WTC11 (cell line): ENCODE measurements around the gene FERMT3. TPM values are rescaled to one million over a fixed set of nuclear protein-coding genes. Genes with fewer than 3 reads are reported as not detected.
A peak's percentile ranks its signal among the peaks of the same experiment; 100 is the strongest.

Experiments
- ATAC-seq: fragments of 200-7000 bp; cut with Tn5 transposase; 2 replicates; pipeline ENCODE4 v1.10.0; 2021; ENCODE audit warnings: mild to moderate bottlenecking, moderate library complexity
- CTCF ChIA-PET: fragments of 300-600 bp; sonication (Branson Sonifier 250); formaldehyde crosslinking; loops from one replicate; lab custom pipeline; 2021; ENCODE audit warnings: antibody characterized with exemption; lab: Charles Lee
- POLR2A ChIA-PET: fragments of 350-600 bp; sonication (Branson Sonifier 250); formaldehyde crosslinking; loops from one replicate; lab custom pipeline; 2021; ENCODE audit warnings: antibody characterized with exemption; lab: Charles Lee
- DNase-seq: peaks from one replicate; pipeline ENCODE4 v3.0.0; 2021; ENCODE audit warnings: low spot score
- H3K27ac Mint-ChIP-seq: 2 replicates; pipeline ENCODE4 v1.8.0; 2021; ENCODE audit warnings: mixed read lengths
- H3K27me3 Mint-ChIP-seq: 2 replicates; pipeline ENCODE4 v1.8.0; 2021; ENCODE audit warnings: low read depth, mild to moderate bottlenecking, moderate library complexity, mixed read lengths
- H3K36me3 Mint-ChIP-seq: 2 replicates; pipeline ENCODE4 v1.8.0; 2021; ENCODE audit warnings: mixed read lengths
- H3K4me1 Mint-ChIP-seq: 2 replicates; pipeline ENCODE4 v1.8.0; 2022; ENCODE audit warnings: mixed read lengths
- H3K4me3 Mint-ChIP-seq: 2 replicates; pipeline ENCODE4 v1.8.0; 2021; ENCODE audit warnings: mild to moderate bottlenecking, moderate library complexity, mixed read lengths
- H3K9me3 Mint-ChIP-seq: 2 replicates; pipeline ENCODE4 v1.8.0; 2021; ENCODE audit warnings: mixed read lengths
- CBFB ChIP-seq: sonication (generic); formaldehyde crosslinking; IDR thresholded peaks from 2 replicates; pipeline ENCODE4 v1.8.1; 2022; ENCODE audit warnings: mild to moderate bottlenecking, low read depth, missing genetic modification reagents
- ETV6 ChIP-seq: sonication (generic); formaldehyde crosslinking; IDR thresholded peaks from 2 replicates; pipeline ENCODE4 v1.8.1; 2022; ENCODE audit warnings: mild to moderate bottlenecking, missing genetic modification reagents
- GABPB1 ChIP-seq: sonication (generic); formaldehyde crosslinking; IDR thresholded peaks from 2 replicates; pipeline ENCODE4 v1.8.1; 2023; ENCODE audit warnings: mild to moderate bottlenecking, missing genetic modification reagents
- HMGA2 ChIP-seq: fragments of 250-450 bp; sonication (Bioruptor Pico); IDR thresholded peaks from 2 replicates; pipeline ENCODE4 v1.4.0; 2021; ENCODE audit warnings: mild to moderate bottlenecking, moderate library complexity
- IRF2 ChIP-seq: sonication (generic); formaldehyde crosslinking; IDR thresholded peaks from 2 replicates; pipeline ENCODE4 v1.8.0; 2022; ENCODE audit warnings: low read depth, missing genetic modification reagents, borderline replicate concordance
- JAZF1 ChIP-seq: fragments of 250-450 bp; sonication (Bioruptor Pico); IDR thresholded peaks from 2 replicates; pipeline ENCODE4 v1.9.0; 2021; ENCODE audit warnings: moderate library complexity, mild to moderate bottlenecking, inconsistent platforms
- NFATC4 ChIP-seq: fragments of 250-450 bp; sonication (Bioruptor Pico); IDR thresholded peaks from 2 replicates; pipeline ENCODE4 v1.9.0; 2021; ENCODE audit warnings: mild to moderate bottlenecking
- TEAD4 ChIP-seq: sonication (generic); formaldehyde crosslinking; IDR thresholded peaks from 2 replicates; pipeline ENCODE4 v1.8.0; 2022; ENCODE audit warnings: mild to moderate bottlenecking, missing genetic modification reagents
- ZNF121 ChIP-seq: sonication (generic); formaldehyde crosslinking; IDR thresholded peaks from 2 replicates; pipeline ENCODE4 v1.8.0; 2023; ENCODE audit warnings: missing genetic modification reagents
- ZNF423 ChIP-seq: fragments of 250-450 bp; sonication (Bioruptor Pico); IDR thresholded peaks from 2 replicates; pipeline ENCODE4 v2.1.2; 2022; ENCODE audit warnings: mild to moderate bottlenecking, moderate library complexity
- total RNA-seq: library from RNA; stranded (reverse); gene quantifications from 3 replicates; pipeline ENCODE4 v1.2.3, GENCODE V29; 2021
- TF ChIP-seq, protein P1 (sequence below): sonication (generic); formaldehyde crosslinking; IDR thresholded peaks from 2 replicates; pipeline ENCODE4 v1.8.1; 2023; ENCODE audit warnings: mild to moderate bottlenecking, moderate library complexity, missing genetic modification reagents
- TF ChIP-seq, protein P2 (sequence below): sonication (generic); formaldehyde crosslinking; IDR thresholded peaks from 2 replicates; pipeline ENCODE4 v1.8.0; 2022; ENCODE audit warnings: mild to moderate bottlenecking, missing genetic modification reagents
- TF ChIP-seq, protein P3 (sequence below): sonication (generic); formaldehyde crosslinking; IDR thresholded peaks from 2 replicates; pipeline ENCODE4 v1.8.0; 2022; ENCODE audit warnings: mild to moderate bottlenecking, missing genetic modification reagents
- TF ChIP-seq, protein P4 (sequence below): fragments of 250-450 bp; sonication (Bioruptor Pico); IDR thresholded peaks from 2 replicates; pipeline ENCODE4 v1.9.0; 2021; ENCODE audit warnings: mild to moderate bottlenecking

FERMT3 gene
- total RNA-seq, 1 experiment from 2014 or later, result 3.8 TPM

DNA sequence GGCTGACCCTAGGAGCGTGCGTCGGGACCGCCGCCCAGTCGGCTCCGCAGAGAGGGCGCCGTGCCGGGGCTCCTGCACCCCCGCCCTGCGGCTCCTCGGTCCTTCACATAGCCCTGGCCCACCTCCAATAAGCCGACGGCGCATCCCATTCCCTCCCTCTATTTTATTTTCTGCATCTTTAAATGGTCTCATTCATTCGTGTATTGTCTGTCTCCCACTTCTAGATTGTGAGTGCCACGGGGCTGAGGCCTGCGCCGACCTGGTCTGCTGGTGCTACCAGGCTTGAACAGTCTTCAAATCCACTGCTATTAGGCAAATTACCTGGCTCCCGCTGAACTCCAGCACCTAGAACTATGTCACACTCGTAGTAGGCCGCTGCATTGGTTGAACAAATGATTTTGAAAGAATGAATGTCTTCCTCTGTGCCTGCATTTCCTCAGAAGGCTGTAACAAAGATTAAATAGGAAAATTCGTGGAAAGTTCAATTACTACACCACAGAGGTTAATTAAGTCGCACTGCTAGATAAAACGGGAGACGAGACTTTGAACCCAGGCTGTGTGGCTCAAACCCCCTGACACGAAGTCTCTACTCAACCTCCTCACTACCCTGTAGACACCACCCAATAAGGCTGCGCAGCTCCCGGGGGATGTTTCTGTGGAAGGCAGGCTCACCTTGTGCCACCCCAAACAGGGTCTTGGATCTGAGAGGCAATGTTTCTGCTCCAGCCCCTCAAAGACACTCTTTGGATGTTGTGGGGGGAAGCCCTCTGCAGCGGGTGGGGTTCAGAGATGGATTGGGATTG is 41.4 kb downstream of the FERMT3 start:
- H3K27ac Mint-ChIP-seq, result peak overlapping the region; percentile 93
- no peaks in the 10 kb centered on the region for H3K27me3 Mint-ChIP-seq
- H3K36me3 Mint-ChIP-seq, result peaks cover 8% of the 10 kb centered on the region
- peak overlapping the region; percentile 88 for H3K4me3 Mint-ChIP-seq
- DNase-seq, result no peak
- no peak for ATAC-seq
- POLR2A ChIA-PET, result interaction anchor here (1.0 to 1.5 kb wide), 5 partner anchors 20 to 329 kb away, joined by 3 to 6 read pairs (median 4); partner anchors contain the start of genes NUDT22 and TRPT1
- TF ChIP-seq, protein P1, sequence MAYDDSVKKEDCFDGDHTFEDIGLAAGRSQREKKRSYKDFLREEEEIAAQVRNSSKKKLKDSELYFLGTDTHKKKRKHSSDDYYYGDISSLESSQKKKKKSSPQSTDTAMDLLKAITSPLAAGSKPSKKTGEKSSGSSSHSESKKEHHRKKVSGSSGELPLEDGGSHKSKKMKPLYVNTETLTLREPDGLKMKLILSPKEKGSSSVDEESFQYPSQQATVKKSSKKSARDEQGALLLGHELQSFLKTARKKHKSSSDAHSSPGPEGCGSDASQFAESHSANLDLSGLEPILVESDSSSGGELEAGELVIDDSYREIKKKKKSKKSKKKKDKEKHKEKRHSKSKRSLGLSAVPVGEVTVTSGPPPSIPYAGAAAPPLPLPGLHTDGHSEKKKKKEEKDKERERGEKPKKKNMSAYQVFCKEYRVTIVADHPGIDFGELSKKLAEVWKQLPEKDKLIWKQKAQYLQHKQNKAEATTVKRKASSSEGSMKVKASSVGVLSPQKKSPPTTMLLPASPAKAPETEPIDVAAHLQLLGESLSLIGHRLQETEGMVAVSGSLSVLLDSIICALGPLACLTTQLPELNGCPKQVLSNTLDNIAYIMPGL (CRISPR knock-in tag), result 0 out of 2 replicates have a peak, but pooled peaks have one; percentile 18
- TF ChIP-seq, protein P2, sequence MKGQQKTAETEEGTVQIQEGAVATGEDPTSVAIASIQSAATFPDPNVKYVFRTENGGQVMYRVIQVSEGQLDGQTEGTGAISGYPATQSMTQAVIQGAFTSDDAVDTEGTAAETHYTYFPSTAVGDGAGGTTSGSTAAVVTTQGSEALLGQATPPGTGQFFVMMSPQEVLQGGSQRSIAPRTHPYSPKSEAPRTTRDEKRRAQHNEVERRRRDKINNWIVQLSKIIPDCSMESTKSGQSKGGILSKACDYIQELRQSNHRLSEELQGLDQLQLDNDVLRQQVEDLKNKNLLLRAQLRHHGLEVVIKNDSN (CRISPR knock-in tag), result no peak
- TF ChIP-seq IRF2 (CRISPR knock-in tag), result no peak
- TF ChIP-seq ZNF423 (CRISPR knock-in tag), result no peak
- CTCF ChIA-PET, result interaction anchor here (0.8 to 5.3 kb wide), 11 partner anchors 13 to 457 kb away, joined by 3 to 75 read pairs (median 7); partner anchors contain the start of genes CATSPERZ, ESRRA, FERMT3 and STIP1
- no peaks in the 10 kb centered on the region for H3K9me3 Mint-ChIP-seq
- H3K4me1 Mint-ChIP-seq, result peaks cover 44% of the 10 kb centered on the region

GRCh38 chr11:64248578-64248977 is 42.1 kb downstream of the FERMT3 start:
- Mint-ChIP-seq H3K9me3 (no peaks in the 10 kb centered on the region), H3K36me3 (peaks cover 4% of the 10 kb centered on the region; the same call in 1 of the 2 replicates), H3K27me3 (no peaks in the 10 kb centered on the region), H3K4me1 (peaks cover 45% of the 10 kb centered on the region)
- DNase-seq, result peak; percentile 62
- POLR2A ChIA-PET, result interaction anchor here (0.6 to 1.0 kb wide), 3 partner anchors 19 to 259 kb away, joined by 4 to 7 read pairs (median 6); no protein-coding TSS in a partner anchor
- TF ChIP-seq, protein P3, sequence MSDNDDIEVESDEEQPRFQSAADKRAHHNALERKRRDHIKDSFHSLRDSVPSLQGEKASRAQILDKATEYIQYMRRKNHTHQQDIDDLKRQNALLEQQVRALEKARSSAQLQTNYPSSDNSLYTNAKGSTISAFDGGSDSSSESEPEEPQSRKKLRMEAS, result no peak
- TF ChIP-seq ZNF121 (CRISPR knock-in tag) (0 out of 2 replicates have a peak, but pooled peaks have one; percentile 43), ETV6 (CRISPR knock-in tag) (0 out of 2 replicates have a peak, but pooled peaks have one; percentile 27), NFATC4 (no peak)
- TF ChIP-seq, all 79 proteins: peak for 2
- ATAC-seq, result peak; percentile 35
- Mint-ChIP-seq H3K4me3 (peak overlapping the region; percentile 88), H3K27ac (peak overlapping the region; percentile 97)
- CTCF ChIA-PET, result interaction anchor here (0.5 to 5.3 kb wide), 12 partner anchors 13 to 456 kb away, joined by 3 to 75 read pairs (median 6); partner anchors contain the start of genes CATSPERZ, FERMT3, STIP1 and VEGFB

GRCh38 chr11:64249038-64249437 is 42.5 kb downstream of the FERMT3 start:
- ChIA-PET CTCF (interaction anchor here (0.5 to 5.3 kb wide), 16 partner anchors 7 to 271 kb away, joined by 3 to 75 read pairs (median 20); partner anchors contain the start of genes CATSPERZ, DNAJC4, ESRRA and FERMT3), POLR2A (interaction anchor here (0.6 to 3.7 kb wide), 5 partner anchors 8 to 260 kb away, joined by 4 to 25 read pairs (median 7); partner anchors contain the start of gene FKBP2)
- no peak for TF ChIP-seq CBFB (CRISPR knock-in tag)
- no peak for TF ChIP-seq JAZF1 (CRISPR knock-in tag)
- TF ChIP-seq, protein P4, sequence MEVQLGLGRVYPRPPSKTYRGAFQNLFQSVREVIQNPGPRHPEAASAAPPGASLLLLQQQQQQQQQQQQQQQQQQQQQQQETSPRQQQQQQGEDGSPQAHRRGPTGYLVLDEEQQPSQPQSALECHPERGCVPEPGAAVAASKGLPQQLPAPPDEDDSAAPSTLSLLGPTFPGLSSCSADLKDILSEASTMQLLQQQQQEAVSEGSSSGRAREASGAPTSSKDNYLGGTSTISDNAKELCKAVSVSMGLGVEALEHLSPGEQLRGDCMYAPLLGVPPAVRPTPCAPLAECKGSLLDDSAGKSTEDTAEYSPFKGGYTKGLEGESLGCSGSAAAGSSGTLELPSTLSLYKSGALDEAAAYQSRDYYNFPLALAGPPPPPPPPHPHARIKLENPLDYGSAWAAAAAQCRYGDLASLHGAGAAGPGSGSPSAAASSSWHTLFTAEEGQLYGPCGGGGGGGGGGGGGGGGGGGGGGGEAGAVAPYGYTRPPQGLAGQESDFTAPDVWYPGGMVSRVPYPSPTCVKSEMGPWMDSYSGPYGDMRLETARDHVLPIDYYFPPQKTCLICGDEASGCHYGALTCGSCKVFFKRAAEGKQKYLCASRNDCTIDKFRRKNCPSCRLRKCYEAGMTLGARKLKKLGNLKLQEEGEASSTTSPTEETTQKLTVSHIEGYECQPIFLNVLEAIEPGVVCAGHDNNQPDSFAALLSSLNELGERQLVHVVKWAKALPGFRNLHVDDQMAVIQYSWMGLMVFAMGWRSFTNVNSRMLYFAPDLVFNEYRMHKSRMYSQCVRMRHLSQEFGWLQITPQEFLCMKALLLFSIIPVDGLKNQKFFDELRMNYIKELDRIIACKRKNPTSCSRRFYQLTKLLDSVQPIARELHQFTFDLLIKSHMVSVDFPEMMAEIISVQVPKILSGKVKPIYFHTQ (CRISPR knock-in tag), result no peak
- no peak for TF ChIP-seq HMGA2
- TF ChIP-seq TEAD4 (CRISPR knock-in tag), result no peak
- no peak for TF ChIP-seq GABPB1 (CRISPR knock-in tag)
- no peaks in the 10 kb centered on the region for H3K9me3 Mint-ChIP-seq
- H3K27me3 Mint-ChIP-seq, result no peaks in the 10 kb centered on the region
- DNase-seq (no peak), ATAC-seq (no peak)
- peaks cover 45% of the 10 kb centered on the region for H3K4me1 Mint-ChIP-seq
- H3K36me3 Mint-ChIP-seq, result no peaks in the 10 kb centered on the region
- peak overlapping the region; percentile 88 for H3K4me3 Mint-ChIP-seq
- peak overlapping the region; percentile 97 for H3K27ac Mint-ChIP-seq
